DND-41 (cell line): ENCODE results near the gene OSTF1.

Experiments used
- ATAC-seq: fragments of 200-7000 bp; cut with Tn5 transposase; 3 replicates; pipeline ENCODE4 v1.9.1; 2021; ENCODE audit warnings: low read depth; ENCODE audit not compliant: insufficient read depth
- DNase-seq: peaks from one replicate; pipeline ENCODE4 v3.0.0-alpha.2; 2020
- H2AFZ ChIP-seq: 2 replicates; pipeline ENCODE4 v1.6.0; 2012; ENCODE audit warnings: low read depth, low read length
- H3K27ac ChIP-seq: 2 replicates; pipeline ENCODE4 v1.5.1; 2012; ENCODE audit warnings: low read length, inconsistent platforms
- H3K27me3 ChIP-seq: fragments of 200-600 bp; sonication (generic); 2 replicates; pipeline ENCODE4 v1.6.0; 2012; ENCODE audit warnings: low read length, mild to moderate bottlenecking, inconsistent platforms; ENCODE audit not compliant: insufficient read depth, poor library complexity
- H3K36me3 ChIP-seq: 2 replicates; pipeline ENCODE4 v1.5.1; 2012; ENCODE audit warnings: low read length, inconsistent platforms; ENCODE audit not compliant: insufficient read depth
- H3K4me1 ChIP-seq: 2 replicates; pipeline ENCODE4 v1.5.1; 2012; ENCODE audit warnings: mild to moderate bottlenecking, low read length; ENCODE audit not compliant: insufficient read depth
- H3K4me2 ChIP-seq: 2 replicates; pipeline ENCODE4 v1.6.0; 2012; ENCODE audit warnings: mild to moderate bottlenecking, moderate library complexity, low read length, inconsistent platforms; ENCODE audit not compliant: insufficient read depth
- H3K4me3 ChIP-seq, 2 experiments: fragments of 200-600 bp in 1 of 2; shearing (Covaris generic) in 1 of 2; 2 replicates each; pipeline ENCODE4 v1.5.1; 2012 to 2016; ENCODE audit warnings: inconsistent platforms in 2 of 2, low read length in 2 of 2, mild to moderate bottlenecking in 2 of 2, low read depth in 1 of 2, moderate library complexity in 1 of 2
- H3K79me2 ChIP-seq: 2 replicates; pipeline ENCODE4 v1.6.0; 2012; ENCODE audit warnings: low read length, inconsistent platforms; ENCODE audit not compliant: insufficient read depth
- H3K9ac ChIP-seq: 2 replicates; pipeline ENCODE4 v1.6.0; 2012; ENCODE audit warnings: low read depth, mild to moderate bottlenecking, inconsistent platforms, low read length, moderate library complexity
- H3K9me3 ChIP-seq: 2 replicates; pipeline ENCODE4 v1.5.1; 2012; ENCODE audit warnings: low read length, moderate library complexity, mild to moderate bottlenecking, inconsistent platforms; ENCODE audit not compliant: insufficient read depth, severe bottlenecking
- H4K20me1 ChIP-seq: 2 replicates; pipeline ENCODE4 v1.6.0; 2012; ENCODE audit warnings: low read length; ENCODE audit not compliant: insufficient read depth
- CTCF ChIP-seq: IDR thresholded peaks from 2 replicates; pipeline ENCODE4 v1.5.1; 2012; ENCODE audit warnings: borderline replicate concordance, low read length, moderate library complexity, mild to moderate bottlenecking; ENCODE audit not compliant: poor library complexity, severe bottlenecking; ENCODE audit errors: extremely low read depth
- EZH2 ChIP-seq: IDR thresholded peaks from 3 replicates; pipeline ENCODE4 v1.6.1; 2012; ENCODE audit warnings: borderline replicate concordance, low read depth, mild to moderate bottlenecking, moderate library complexity, low read length, inconsistent platforms; ENCODE audit not compliant: severe bottlenecking

OSTF1 gene

GRCh38 chr9:75092766-75093165 is 4.5 kb downstream of the OSTF1 start:
- H3K4me1 ChIP-seq = peaks cover 34% of the 10 kb centered on the region
- H3K27me3 ChIP-seq = no peaks in the 10 kb centered on the region
- peaks cover 93% of the 10 kb centered on the region for H3K79me2 ChIP-seq
- ATAC-seq = no peak
- DNase-seq = no peak
- H2AFZ ChIP-seq = no peak overlapping the region
- H3K36me3 ChIP-seq = no peaks in the 10 kb centered on the region
- no peak overlapping the region for H3K4me3 ChIP-seq
- H3K4me2 ChIP-seq = no peak overlapping the region; the same call in 1 of the 2 replicates
- TF ChIP-seq CTCF (no peak), EZH2 (no peak)
- H3K9ac ChIP-seq = no peak overlapping the region
- no peaks in the 10 kb centered on the region for H3K9me3 ChIP-seq
- H4K20me1 ChIP-seq = peaks cover 4% of the 10 kb centered on the region; the same call in 1 of the 2 replicates
- H3K27ac ChIP-seq = no peak overlapping the region

DNA sequence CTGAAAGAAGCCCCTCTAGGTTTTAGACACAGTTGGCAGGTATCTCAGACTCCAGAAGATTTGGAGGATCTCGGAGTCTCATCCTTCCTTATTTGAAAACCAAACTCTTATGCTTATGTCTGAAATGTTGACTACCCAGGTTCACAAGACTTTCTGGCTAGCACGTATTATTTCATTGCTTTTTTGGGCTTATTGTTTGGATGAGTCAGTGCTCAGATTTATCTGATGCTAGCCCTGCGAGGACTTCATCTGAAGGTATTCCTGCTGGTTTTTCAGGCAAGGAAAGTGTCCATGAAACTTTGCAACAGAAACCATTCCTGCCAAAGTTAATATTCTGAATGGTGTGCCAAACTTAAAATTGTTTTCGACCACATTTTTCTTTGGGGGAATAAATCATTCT is 8.5 kb downstream of the OSTF1 start:
- ATAC-seq (no peak), DNase-seq (no peak)
- Histone ChIP-seq H3K4me1 (peaks cover 10% of the 10 kb centered on the region), H3K4me2 (no peak overlapping the region), H2AFZ (no peak overlapping the region), H3K4me3 (no peak overlapping the region), H4K20me1 (peaks cover 4% of the 10 kb centered on the region; the same call in 1 of the 2 replicates), H3K9ac (no peak overlapping the region), H3K79me2 (peaks cover 97% of the 10 kb centered on the region), H3K27ac (no peak overlapping the region), H3K36me3 (peaks cover 6% of the 10 kb centered on the region; the same call in 1 of the 2 replicates), H3K9me3 (no peaks in the 10 kb centered on the region), H3K27me3 (no peaks in the 10 kb centered on the region)
- TF ChIP-seq CTCF = no peak
- no peak for TF ChIP-seq EZH2

- DNase-seq (no peak), ATAC-seq (no peak)
- Histone ChIP-seq H3K9me3 (no peaks in the 10 kb centered on the region), H3K27ac (peak overlapping the region; percentile 7; the same call in 1 of the 2 replicates), H3K9ac (no peak overlapping the region), H2AFZ (no peak overlapping the region), H3K4me2 (no peak overlapping the region), H3K27me3 (no peaks in the 10 kb centered on the region), H3K79me2 (peaks cover 94% of the 10 kb centered on the region), H4K20me1 (peaks cover 4% of the 10 kb centered on the region; the same call in 1 of the 2 replicates), H3K36me3 (peaks cover 11% of the 10 kb centered on the region; the same call in 1 of the 2 replicates), H3K4me1 (no peaks in the 10 kb centered on the region), H3K4me3 (no peak overlapping the region)
- TF ChIP-seq EZH2 (no peak), CTCF (no peak)
These were observed 12.8 kb downstream of the OSTF1 start for GRCh38 chr9:75101004-75101588.
